ENCODE data around the gene FBF1. TPM values are rescaled to one million over a fixed set of nuclear protein-coding genes. Genes with fewer than 3 reads are reported as not detected.

The FBF1 gene
- total and polyA plus RNA-seq, 2 donors (not counting 3 experiments of a cell fraction or from before 2014, with no cell fraction given) = 4.9 to 9.4 TPM

DNA sequence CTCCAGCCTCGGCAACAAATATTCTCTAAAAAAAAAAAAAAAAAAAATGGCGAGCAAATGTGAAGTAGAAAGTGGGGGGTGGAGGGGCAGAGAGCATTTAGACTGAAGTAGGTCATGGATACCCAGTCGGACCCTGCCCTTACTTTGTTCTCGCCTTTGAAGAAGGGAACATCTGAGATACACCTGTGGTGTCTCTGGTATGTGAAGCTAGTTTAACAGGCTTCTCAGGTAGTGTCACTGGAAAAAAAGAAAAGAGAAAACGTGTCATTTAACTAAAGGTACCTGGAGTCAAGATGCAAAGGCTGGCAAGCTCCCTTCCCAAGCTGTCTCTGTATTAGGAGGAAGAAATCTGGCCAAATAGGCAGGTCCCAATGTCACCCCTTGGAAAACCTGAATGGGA, 8.0 kb downstream of the FBF1 start:
- Histone ChIP-seq H3K9ac (replicated peaks; ENCODE audit: extremely low read depth, insufficient read depth, low read length) (no peak overlapping the region), H3K27me3 (ENCODE audit: control insufficient read depth in 2 of 2, insufficient read depth in 2 of 2, low read length in 2 of 2) (no peaks in the 10 kb centered on the region), H3K4me2 (ENCODE audit: insufficient read depth, low read length) (no peak overlapping the region), H2AFZ (ENCODE audit: low read depth, low read length) (no peak overlapping the region), H4K20me1 (replicated peaks; ENCODE audit: control insufficient read depth, extremely low read depth, insufficient read depth, low read length) (no peaks in the 10 kb centered on the region), H3K9me1 (replicated peaks; ENCODE audit: control insufficient read depth, extremely low read depth, insufficient read depth, low read length) (no peaks in the 10 kb centered on the region), H3K4me1 (ENCODE audit: control insufficient read depth, extremely low read depth, insufficient read depth, low read length) (no peaks in the 10 kb centered on the region), H3K27ac (ENCODE audit: insufficient read depth, low read depth, low read length) (no peak overlapping the region), H3K4me3 (replicated peaks in 1 of 3; ENCODE audit: insufficient read depth in 1 of 3, low read depth in 1 of 3, low read length in 3 of 3) (no peak overlapping the region), H3K79me2 (ENCODE audit: control insufficient read depth, insufficient read depth, low read length) (no peaks in the 10 kb centered on the region), H3K36me3 (ENCODE audit: control insufficient read depth in 2 of 2, extremely low read depth in 1 of 2, insufficient read depth in 2 of 2, low read length in 2 of 2) (no peaks in the 10 kb centered on the region), H3K9me3 (replicated peaks; ENCODE audit: control insufficient read depth, insufficient read depth, low read length) (no peaks in the 10 kb centered on the region)
- ChIA-PET POLR2A (no interaction called here), CTCF (interaction anchor here (1.2 kb wide), 1 partner anchor 8 kb away, joined by 3 read pairs; no protein-coding TSS in a partner anchor)
- no TSS peak for BruUV-seq (replicated peaks)
- FAIRE-seq = no peak
- TF ChIP-seq GATA2 (IDR thresholded peaks at IDR 0.05; ENCODE audit: insufficient read depth, insufficient read length, low read depth, low read length) (no peak), MAX (IDR thresholded peaks at IDR 0.05; ENCODE audit: insufficient read depth, insufficient read length) (no peak), FOS (IDR thresholded peaks at IDR 0.05; ENCODE audit: borderline replicate concordance, insufficient read depth, low read length) (no peak), CTCF (IDR thresholded peaks at IDR 0.05; ENCODE audit: extremely low read depth in 1 of 2, insufficient read depth in 1 of 2, low read depth in 1 of 2, low read length in 2 of 2) (no peak), POLR2A (IDR thresholded peaks at IDR 0.05; ENCODE audit: low read depth, low read length) (no peak), JUN (IDR thresholded peaks at IDR 0.05; ENCODE audit: borderline replicate concordance, insufficient read depth, insufficient read length, low read depth) (no peak), POLR2AphosphoS5 (IDR thresholded peaks at IDR 0.05; ENCODE audit: insufficient read depth, low read depth, low read length) (no peak), MYC (IDR thresholded peaks at IDR 0.05; ENCODE audit: low read depth, low read length) (no peak), EZH2 (IDR thresholded peaks at IDR 0.05; ENCODE audit: borderline replicate concordance, low read depth, low read length, severe bottlenecking) (no peak)
- intact Hi-C loops (cut with micrococcal nuclease) (no loop called here), dilution Hi-C loops (cut with MboI; ENCODE audit: extremely low pct_ligation_motif_present, low sequenced_read_pairs) (no loop called here)
- DNase-seq (ENCODE audit: low read depth, low spot score) = no peak

Data from endothelial cell of umbilical vein (primary cell).